HG02759 (cell line): Measurements from ENCODE around the gene NAA38.
"Not testable (repeated sequence)": the region's sequence is repeated elsewhere in the genome, so short reads cannot be mapped to it uniquely, and the experiment has no call there.

ENCODE experiments used
- ATAC-seq: cut with Tn5 transposase; IDR thresholded peaks from one replicate; pipeline ENCODE4 v1.9.1; 2021; ENCODE audit warnings: mild to moderate bottlenecking, moderate library complexity; ENCODE audit not compliant: unreplicated experiment

The NAA38 gene

GRCh38 chr17:7825206-7825990, 32.0 kb downstream of the NAA38 start:
- no peak for ATAC-seq

GRCh38 chr17:7824021-7824924, 33.1 kb downstream of the NAA38 start:
- no peak for ATAC-seq

- ATAC-seq = no peak
Measured at GRCh38 chr17:7823581-7824001, 33.8 kb downstream of the NAA38 start.

GRCh38 chr17:7822126-7822525, 35.2 kb downstream of the NAA38 start:
- ATAC-seq = no peak

DNA sequence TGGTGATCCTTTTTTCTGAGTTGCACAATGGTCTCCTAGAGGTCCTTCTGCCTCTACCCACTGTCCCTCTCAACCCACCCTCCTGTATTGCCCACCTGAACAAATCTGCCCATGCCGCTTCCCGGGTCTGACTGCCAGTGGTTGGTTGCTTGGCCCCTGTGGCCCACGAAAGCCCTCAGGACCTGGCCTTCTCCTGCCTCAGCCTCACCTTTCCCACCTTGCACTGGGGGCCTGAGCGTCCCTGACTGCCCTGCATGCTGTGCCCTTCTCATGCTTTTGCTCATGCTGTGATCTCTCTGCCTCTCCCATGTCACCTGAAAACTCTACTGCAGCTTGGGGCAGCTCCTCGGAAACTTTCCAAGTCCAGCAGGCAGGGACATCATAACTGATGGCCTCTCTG, 37.1 kb downstream of the NAA38 start:
- no peak for ATAC-seq

DNA sequence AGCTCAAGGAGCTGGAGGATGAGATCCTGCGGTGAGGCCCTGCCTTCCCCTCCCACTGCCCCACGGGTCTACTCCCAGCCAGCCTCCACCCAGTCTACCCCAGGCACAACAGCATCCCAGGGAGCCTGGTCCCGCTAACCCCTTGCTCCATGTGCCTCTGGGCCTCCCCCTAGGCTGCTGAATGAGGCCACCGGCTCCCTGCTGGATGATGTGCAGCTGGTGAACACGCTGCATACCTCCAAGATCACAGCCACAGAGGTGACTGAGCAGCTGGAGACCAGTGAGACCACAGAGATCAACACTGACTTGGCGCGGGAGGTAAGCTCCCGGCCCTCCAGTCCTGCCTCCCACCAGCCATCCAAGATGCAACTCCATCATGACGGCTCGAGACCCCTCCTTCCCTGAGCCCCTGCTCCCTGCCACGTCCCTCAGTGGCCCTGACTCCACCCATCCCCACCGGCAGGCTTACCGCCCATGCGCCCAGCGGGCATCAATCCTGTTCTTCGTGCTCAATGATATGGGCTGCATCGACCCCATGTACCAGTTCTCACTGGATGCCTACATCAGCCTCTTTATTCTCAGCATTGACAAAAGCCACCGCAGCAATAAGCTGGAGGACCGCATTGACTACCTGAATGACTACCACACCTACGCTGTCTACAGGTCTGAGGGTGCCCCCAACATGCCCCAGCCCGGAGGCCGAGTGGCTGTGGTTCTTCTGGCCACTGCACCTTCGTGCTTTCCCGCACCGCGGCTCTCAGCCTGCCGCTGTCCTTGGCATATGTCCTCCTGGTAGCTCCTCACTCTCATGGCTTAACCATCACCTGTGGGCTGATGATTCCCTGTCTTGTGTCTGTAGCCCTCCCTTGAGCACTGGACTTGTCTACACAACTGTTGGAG, 38.4 kb downstream of the NAA38 start:
- no peak for ATAC-seq

DNA sequence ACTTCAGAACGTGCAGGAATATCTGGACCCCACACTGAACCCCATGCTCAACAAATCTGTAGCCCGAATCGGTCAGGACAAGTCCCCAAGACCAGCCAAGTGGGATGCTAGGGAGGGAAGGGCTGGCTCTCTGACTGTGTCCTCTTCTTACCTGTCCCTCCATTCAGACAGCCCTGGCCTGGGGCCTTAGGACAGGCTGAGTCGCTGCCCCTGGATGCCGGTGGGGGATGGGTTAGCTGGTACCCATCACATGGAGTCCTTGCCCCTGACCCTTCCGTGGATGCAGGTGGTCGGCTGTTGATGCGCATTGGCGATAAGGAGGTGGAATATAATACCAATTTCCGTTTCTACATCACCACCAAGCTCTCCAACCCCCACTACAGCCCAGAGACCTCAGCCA, 39.3 kb downstream of the NAA38 start:
- no peak for ATAC-seq

DNA sequence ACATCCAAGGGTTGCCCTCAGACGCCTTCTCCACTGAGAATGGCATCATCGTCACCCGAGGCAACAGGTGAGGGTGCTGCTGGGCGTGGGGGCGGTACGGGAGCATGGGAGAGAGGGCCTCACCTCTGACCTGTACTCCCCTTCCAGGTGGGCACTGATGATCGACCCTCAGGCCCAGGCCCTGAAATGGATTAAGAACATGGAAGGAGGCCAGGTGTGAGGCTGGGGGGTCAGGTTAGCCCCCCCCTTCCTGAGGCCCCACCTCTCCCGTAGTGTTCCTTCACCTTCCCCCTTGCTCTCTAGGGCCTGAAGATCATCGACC, 39.8 kb downstream of the NAA38 start:
- no peak for ATAC-seq

GRCh38 chr17:7816926-7817642, 40.3 kb downstream of the NAA38 start:
- no peak for ATAC-seq

DNA sequence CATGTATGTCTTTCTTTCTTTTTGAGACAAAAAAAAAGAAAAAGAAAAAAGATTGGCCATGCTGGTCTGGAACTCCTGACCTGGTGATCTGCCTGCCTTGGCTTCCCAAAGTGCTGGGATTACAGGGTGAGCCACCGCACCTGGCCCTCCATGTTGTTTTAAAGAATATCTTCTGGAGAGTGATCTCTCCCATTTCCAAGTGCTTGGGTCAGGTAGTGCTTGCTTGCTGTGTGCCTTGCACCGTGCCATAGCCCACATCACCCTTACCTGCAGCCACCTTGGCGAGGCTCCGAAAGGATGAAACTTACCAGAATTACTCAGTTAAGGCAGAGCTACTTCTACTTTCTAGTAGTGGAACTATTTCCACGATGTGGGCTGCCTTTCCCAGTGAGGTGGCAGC, 42.4 kb downstream of the NAA38 start:
- ATAC-seq = no peak

- ATAC-seq = no peak
Measured at GRCh38 chr17:7811251-7811650, 46.1 kb downstream of the NAA38 start.

- not testable (repeated sequence) for ATAC-seq
Measured at GRCh38 chr17:7809791-7810343, 47.5 kb downstream of the NAA38 start.

DNA sequence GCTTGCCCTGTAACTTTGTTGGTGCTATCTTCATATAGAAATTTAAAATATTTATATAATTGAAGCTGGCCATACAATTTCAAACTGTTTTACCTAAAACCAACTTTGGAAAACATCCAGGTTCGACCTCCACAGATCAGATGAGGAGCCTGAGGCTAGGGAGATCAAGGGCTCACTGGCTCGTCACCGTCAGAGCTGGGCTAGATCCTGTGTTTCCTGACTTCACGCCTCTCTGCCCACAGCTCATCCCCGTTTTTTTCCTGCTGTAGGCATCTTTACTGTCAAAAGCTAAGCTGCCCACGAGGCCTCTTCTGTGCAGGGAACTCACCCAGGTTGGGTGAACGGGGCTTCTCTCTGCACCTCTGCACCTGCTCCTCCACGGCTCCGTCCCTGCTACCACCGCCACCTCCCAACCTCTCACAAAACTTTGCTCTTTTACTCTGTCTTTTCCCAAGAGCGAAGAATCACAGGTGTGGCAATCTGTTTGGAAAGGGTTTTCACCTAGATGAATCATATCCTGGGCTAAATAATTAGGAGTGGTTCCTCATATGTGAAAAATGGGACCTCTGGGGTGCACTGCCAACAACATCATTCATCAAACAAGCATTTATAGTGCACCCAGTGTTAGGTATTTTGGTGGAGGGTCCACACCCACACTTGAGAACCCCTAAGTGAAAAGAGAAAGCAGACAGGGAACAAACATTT, 48.1 kb downstream of the NAA38 start:
- no peak for ATAC-seq

DNA sequence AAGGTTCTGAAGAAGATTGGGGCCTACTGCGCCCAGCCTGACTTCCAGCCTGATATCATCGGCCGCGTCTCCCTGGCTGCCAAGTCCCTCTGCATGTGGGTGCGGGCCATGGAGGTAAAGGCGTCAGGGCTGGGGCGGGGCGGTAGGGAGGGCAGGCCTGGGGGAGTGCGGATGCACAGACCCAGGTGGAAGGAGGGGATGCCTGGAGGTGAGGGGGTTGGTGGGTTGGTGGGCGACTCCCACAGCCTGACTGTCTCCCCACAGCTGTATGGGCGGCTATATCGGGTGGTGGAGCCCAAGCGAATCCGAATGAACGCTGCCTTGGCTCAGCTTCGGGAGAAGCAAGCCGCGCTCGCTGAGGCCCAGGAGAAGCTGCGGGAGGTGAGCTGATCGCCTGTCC, 50.2 kb downstream of the NAA38 start:
- ATAC-seq = no peak
